ENCODE measurements around the gene SREK1IP1.
"Not testable (repeated sequence)": the region's sequence is repeated elsewhere in the genome, so short reads cannot be mapped to it uniquely, and the experiment has no call there.

Gene SREK1IP1

GRCh38 chr5:64722588-64722987, 45.9 kb downstream of the SREK1IP1 start:
- no peak for DNase-seq (ENCODE audit: low read depth)
- no peak overlapping the region for H3K4me3 ChIP-seq (ENCODE audit: control insufficient read depth, low read depth, low read length)
- TF ChIP-seq CTCF (conservative IDR thresholded peaks at IDR 0.05; ENCODE audit: control insufficient read depth, insufficient read depth, low read depth, low read length): no peak

- DNase-seq (ENCODE audit: low read depth); H3K4me3 ChIP-seq (ENCODE audit: control insufficient read depth, low read depth, low read length): not testable (repeated sequence)
Observed at GRCh38 chr5:64714495-64714894, 54.0 kb downstream of the SREK1IP1 start.

- DNase-seq (ENCODE audit: low read depth): no peak
- no peak for TF ChIP-seq CTCF (conservative IDR thresholded peaks at IDR 0.05; ENCODE audit: control insufficient read depth, insufficient read depth, low read depth, low read length)
Observed at GRCh38 chr5:64707191-64707590, 61.3 kb downstream of the SREK1IP1 start.

GRCh38 chr5:64706074-64706473, 62.4 kb downstream of the SREK1IP1 start:
- H3K4me3 ChIP-seq (ENCODE audit: control insufficient read depth, low read depth, low read length): not testable (repeated sequence)

More at GRCh38 chr5:64707191-64707590, 61.3 kb downstream of the SREK1IP1 start:
- H3K4me3 ChIP-seq (ENCODE audit: control insufficient read depth, low read depth, low read length): no peak overlapping the region

GRCh38 chr5:64700765-64701164, 67.7 kb downstream of the SREK1IP1 start:
- no peak for DNase-seq (ENCODE audit: low read depth)
- no peak overlapping the region for H3K4me3 ChIP-seq (ENCODE audit: control insufficient read depth, low read depth, low read length)
- TF ChIP-seq CTCF (conservative IDR thresholded peaks at IDR 0.05; ENCODE audit: control insufficient read depth, insufficient read depth, low read depth, low read length): no peak

More at GRCh38 chr5:64706074-64706473, 62.4 kb downstream of the SREK1IP1 start:
- DNase-seq (ENCODE audit: low read depth): not testable (repeated sequence)

GRCh38 chr5:64696414-64696813, 72.1 kb downstream of the SREK1IP1 start:
- not testable (repeated sequence) for H3K4me3 ChIP-seq (ENCODE audit: control insufficient read depth, low read depth, low read length)

GRCh38 chr5:64693636-64694035, 74.9 kb downstream of the SREK1IP1 start:
- no peak overlapping the region for H3K4me3 ChIP-seq (ENCODE audit: control insufficient read depth, low read depth, low read length)
- no peak for DNase-seq (ENCODE audit: low read depth)
- no peak for TF ChIP-seq CTCF (conservative IDR thresholded peaks at IDR 0.05; ENCODE audit: control insufficient read depth, insufficient read depth, low read depth, low read length)

More at GRCh38 chr5:64696414-64696813, 72.1 kb downstream of the SREK1IP1 start:
- DNase-seq (ENCODE audit: low read depth): not testable (repeated sequence)

- no peak overlapping the region for H3K4me3 ChIP-seq (ENCODE audit: control insufficient read depth, low read depth, low read length)
- DNase-seq (ENCODE audit: low read depth): no peak
- no peak for TF ChIP-seq CTCF (conservative IDR thresholded peaks at IDR 0.05; ENCODE audit: control insufficient read depth, insufficient read depth, low read depth, low read length)
Observed at GRCh38 chr5:64691291-64691690, 77.2 kb downstream of the SREK1IP1 start.
